Neural progenitor cell (in vitro differentiated cells): Measurements from ENCODE around the gene KRTAP10-6.
"Not testable (repeated sequence)": the region's sequence is repeated elsewhere in the genome, so short reads cannot be mapped to it uniquely, and the experiment has no call there.

Experiments used
- EZH2phosphoT487 ChIP-seq: fragments of 200-600 bp; sonication (generic); IDR thresholded peaks from 2 replicates; pipeline ENCODE4 v1.6.1; 2017; ENCODE audit warnings: antibody characterized with exemption
- TF ChIP-seq, protein P1 (sequence below): fragments of 200-600 bp; sonication (generic); IDR thresholded peaks from 2 replicates; pipeline ENCODE4 v1.5.1; 2017; ENCODE audit warnings: antibody characterized with exemption, mild to moderate bottlenecking

DNA sequence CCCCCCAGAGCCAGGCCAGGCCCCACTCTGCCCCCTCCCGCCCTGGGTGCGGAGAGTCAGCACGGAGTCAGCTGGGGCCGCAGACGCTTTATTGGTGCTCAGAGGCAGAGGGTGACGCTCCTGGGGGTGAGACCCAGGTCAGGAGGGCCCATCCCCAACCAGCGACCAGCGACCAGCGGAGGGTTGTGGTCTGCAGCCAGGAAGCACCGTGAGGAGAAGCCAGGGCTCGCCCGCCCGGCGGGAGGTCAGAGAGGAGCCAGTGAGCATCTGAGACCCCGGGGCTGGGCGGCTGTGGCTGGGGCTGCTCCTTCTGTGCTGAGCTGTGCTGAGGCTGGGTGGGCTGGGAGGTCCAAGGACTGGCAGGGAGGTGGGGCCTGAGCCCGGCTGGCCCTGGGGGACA is 42.0 kb downstream of the KRTAP10-6 start:
- TF ChIP-seq EZH2phosphoT487: not testable (repeated sequence)
- TF ChIP-seq, protein P1, sequence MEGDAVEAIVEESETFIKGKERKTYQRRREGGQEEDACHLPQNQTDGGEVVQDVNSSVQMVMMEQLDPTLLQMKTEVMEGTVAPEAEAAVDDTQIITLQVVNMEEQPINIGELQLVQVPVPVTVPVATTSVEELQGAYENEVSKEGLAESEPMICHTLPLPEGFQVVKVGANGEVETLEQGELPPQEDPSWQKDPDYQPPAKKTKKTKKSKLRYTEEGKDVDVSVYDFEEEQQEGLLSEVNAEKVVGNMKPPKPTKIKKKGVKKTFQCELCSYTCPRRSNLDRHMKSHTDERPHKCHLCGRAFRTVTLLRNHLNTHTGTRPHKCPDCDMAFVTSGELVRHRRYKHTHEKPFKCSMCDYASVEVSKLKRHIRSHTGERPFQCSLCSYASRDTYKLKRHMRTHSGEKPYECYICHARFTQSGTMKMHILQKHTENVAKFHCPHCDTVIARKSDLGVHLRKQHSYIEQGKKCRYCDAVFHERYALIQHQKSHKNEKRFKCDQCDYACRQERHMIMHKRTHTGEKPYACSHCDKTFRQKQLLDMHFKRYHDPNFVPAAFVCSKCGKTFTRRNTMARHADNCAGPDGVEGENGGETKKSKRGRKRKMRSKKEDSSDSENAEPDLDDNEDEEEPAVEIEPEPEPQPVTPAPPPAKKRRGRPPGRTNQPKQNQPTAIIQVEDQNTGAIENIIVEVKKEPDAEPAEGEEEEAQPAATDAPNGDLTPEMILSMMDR: not testable (repeated sequence)
